Body of pancreas (tissue), 4 donors: ENCODE results near the gene HABP4.

Experiments
- CTCF ChIP-seq, 7 experiments: fragments of 450-650 bp in 4 of 7; fragments of 200-600 bp in 3 of 7; sonication (generic) in 3 of 7; IDR thresholded peaks; one replicate each; pipeline ENCODE4 v1.5.1; 2016 to 2019; ENCODE audit warnings: antibody characterized with exemption in 7 of 7
- POLR2A ChIP-seq, 3 donors: fragments of 450-650 bp; IDR thresholded peaks; one replicate each; pipeline ENCODE4 v1.6.1; 2016; ENCODE audit warnings: antibody characterized with exemption in 3 of 3, mild to moderate bottlenecking in 2 of 3

DNA sequence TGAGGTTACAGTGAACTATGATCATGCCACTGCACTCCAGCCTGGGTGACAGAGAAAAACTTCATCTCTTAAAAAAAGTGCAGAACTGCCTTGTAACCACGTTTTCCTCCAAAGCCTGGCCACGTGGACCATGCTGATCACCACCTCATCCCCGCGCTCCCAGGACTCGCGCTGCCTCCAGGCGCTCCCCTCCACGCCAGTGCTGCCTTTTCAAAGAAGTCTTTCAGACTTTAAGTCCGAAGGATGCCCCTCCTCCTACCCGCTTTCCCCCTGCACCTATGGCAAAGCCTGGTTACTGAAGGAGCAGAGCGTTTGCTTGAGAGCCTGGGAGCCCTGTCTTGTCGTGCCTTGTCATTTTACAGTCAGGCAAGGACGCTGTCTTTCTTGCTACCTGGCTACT is 43.8 kb downstream of the HABP4 start:
- TF ChIP-seq CTCF (IDR thresholded peaks at IDR 0.05) (no peak), POLR2A (IDR thresholded peaks at IDR 0.05) (no peak)
